BJ (cell line): ENCODE results near the gene LPGAT1. TPM values are rescaled to one million over a fixed set of nuclear protein-coding genes. Genes with fewer than 3 reads are reported as not detected.

Source experiments
- CTCF ChIA-PET: fragments of 350-600 bp; formaldehyde crosslinking; extraction: SDS; loops from one replicate; lab custom pipeline; 2021; ENCODE audit warnings: antibody characterized with exemption, inconsistent platforms; lab: Yijun Ruan, JAX
- POLR2A ChIA-PET: fragments of 300-600 bp; sonication (Branson Sonifier 250); formaldehyde crosslinking; extraction: SDS; loops from one replicate; lab custom pipeline; 2021; ENCODE audit warnings: antibody characterized with exemption; lab: Charles Lee
- DNase-seq: peaks from one replicate; pipeline ENCODE4 v3.0.0-alpha.2; 2011; ENCODE audit warnings: low read depth
- H3K27me3 ChIP-seq: 2 replicates; pipeline ENCODE4 v1.6.0; 2011; ENCODE audit warnings: low read length; ENCODE audit not compliant: control insufficient read depth, insufficient read depth
- H3K36me3 ChIP-seq: 2 replicates; pipeline ENCODE4 v1.5.1; 2011; ENCODE audit warnings: low read length; ENCODE audit not compliant: control insufficient read depth, insufficient read depth
- H3K4me3 ChIP-seq: 2 replicates; pipeline ENCODE4 v1.5.1; 2011; ENCODE audit warnings: low read depth, mild to moderate bottlenecking, control low read depth, low read length
- polyA plus RNA-seq: library from polyadenylated mRNA; depleted of rRNA; stranded (reverse); fragments of >200 nt; gene quantifications from 2 replicates; pipeline ENCODE4 v1.2.3, GENCODE V29; 2011
- TF ChIP-seq, protein P1 (sequence below): IDR thresholded peaks from 2 replicates; pipeline ENCODE4 v1.5.1; 2011; ENCODE audit warnings: low read depth, mild to moderate bottlenecking, control low read depth, inconsistent platforms, low read length, moderate library complexity; ENCODE audit not compliant: insufficient read depth

Gene LPGAT1
- polyA plus RNA-seq, 1 experiment: 7.7 TPM

DNA sequence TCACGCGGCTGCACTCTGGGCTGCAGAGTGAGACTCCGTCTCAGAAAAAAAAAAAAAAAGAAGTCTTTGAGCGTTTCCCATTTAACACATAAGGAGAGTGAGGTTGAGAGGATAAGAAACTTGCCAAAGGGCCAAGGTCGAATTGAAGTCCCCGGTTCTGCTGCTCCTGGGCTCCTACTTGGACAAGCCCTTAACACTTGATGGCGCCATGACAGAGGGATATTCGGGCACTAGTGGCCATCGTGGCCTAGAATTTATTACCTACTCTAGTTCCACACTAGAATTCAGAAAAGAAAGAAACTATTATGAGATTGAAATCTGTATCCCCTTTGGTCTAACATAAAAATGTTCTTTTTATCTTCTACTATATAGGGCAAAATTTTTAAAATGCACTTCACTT is 89.4 kb downstream of the LPGAT1 start:
- Histone ChIP-seq H3K27me3 (no peaks in the 10 kb centered on the region), H3K36me3 (no peaks in the 10 kb centered on the region), H3K4me3 (no peak overlapping the region)
- no peak for DNase-seq
- TF ChIP-seq, protein P1, sequence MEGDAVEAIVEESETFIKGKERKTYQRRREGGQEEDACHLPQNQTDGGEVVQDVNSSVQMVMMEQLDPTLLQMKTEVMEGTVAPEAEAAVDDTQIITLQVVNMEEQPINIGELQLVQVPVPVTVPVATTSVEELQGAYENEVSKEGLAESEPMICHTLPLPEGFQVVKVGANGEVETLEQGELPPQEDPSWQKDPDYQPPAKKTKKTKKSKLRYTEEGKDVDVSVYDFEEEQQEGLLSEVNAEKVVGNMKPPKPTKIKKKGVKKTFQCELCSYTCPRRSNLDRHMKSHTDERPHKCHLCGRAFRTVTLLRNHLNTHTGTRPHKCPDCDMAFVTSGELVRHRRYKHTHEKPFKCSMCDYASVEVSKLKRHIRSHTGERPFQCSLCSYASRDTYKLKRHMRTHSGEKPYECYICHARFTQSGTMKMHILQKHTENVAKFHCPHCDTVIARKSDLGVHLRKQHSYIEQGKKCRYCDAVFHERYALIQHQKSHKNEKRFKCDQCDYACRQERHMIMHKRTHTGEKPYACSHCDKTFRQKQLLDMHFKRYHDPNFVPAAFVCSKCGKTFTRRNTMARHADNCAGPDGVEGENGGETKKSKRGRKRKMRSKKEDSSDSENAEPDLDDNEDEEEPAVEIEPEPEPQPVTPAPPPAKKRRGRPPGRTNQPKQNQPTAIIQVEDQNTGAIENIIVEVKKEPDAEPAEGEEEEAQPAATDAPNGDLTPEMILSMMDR: no peak
- POLR2A ChIA-PET: no interaction called here
- CTCF ChIA-PET: interaction anchor here (1.2 kb wide), 1 partner anchor 11 kb away, joined by 3 read pairs; no protein-coding TSS in a partner anchor

DNA sequence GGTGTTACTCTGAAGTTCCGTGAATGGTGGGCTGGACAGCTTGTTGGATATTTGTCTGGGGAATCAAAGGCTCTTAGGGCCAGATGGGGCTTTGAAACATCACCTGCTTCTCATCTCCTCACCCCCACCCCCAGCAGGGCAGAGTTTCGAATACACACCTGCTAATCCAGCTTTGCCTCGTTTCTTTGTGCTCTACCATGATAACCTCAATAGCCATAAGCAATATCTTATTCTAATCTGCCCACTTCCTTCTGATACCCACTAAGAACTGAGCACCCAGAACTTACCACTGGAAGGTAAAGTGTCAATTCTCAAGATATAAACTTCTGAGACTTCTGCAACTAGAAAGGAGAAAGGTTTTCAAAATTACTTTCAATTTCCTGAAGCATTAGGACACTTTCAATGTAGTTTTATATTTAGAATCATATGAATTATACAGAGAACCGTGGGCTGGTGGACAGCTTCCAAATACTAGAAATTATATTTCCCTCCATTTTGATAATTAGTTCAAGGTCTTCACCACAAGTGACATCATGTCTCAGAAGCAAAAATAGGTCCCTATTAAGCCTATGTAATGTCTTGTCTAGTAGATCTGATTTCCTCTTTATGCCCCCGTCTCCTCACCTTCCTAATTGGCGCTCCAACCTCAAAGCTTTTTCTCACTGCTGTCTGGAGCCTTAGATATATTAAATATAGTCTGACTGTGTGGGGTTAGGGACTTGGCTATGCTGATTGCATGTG is 90.7 kb downstream of the LPGAT1 start:
- POLR2A ChIA-PET: no interaction called here
- Histone ChIP-seq H3K27me3 (no peaks in the 10 kb centered on the region), H3K36me3 (no peaks in the 10 kb centered on the region), H3K4me3 (no peak overlapping the region)
- DNase-seq: no peak
- TF ChIP-seq, protein P1: no peak
- CTCF ChIA-PET: interaction anchor here (1.1 to 2.4 kb wide), 2 partner anchors 42 to 322 kb away, joined by 4 to 8 read pairs; no protein-coding TSS in a partner anchor

- ChIA-PET CTCF (interaction anchor here (1.1 to 2.4 kb wide), 2 partner anchors 40 to 324 kb away, joined by 4 to 8 read pairs; no protein-coding TSS in a partner anchor), POLR2A (no interaction called here)
- TF ChIP-seq, protein P1: no peak
- no peaks in the 10 kb centered on the region for H3K36me3 ChIP-seq
- H3K4me3 ChIP-seq: no peak overlapping the region
- no peak for DNase-seq
- no peaks in the 10 kb centered on the region for H3K27me3 ChIP-seq
These were observed 91.8 kb downstream of the LPGAT1 start for GRCh38 chr1:211738691-211739301.

DNA sequence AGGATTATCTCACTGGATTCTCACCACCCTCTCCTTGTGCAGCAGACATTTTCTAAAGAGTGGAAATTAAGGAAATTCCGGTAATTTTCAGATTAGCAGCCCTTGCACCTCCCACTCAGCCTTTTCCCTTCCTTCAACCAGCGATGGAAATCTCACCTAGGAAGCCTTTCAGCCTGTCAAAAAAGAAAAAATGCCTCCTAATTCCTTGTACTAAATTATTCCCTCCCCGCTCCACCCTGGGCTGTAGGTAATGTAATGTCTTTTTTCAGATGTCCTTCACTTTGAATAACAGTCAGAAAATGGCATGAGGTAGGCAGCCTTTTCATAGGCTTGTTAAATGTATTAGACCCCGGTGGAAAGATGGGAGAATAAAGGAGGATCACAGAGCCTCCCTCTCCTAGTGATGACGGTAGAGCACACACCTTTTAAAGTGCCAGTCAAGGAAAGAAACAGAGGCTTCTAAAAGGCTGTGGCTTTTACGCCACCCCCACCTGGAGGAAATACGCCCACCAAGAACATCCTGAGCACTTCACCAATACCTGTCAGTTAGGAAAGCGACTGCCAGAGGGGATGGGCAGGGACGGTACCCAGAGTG is 92.4 kb downstream of the LPGAT1 start:
- Histone ChIP-seq H3K4me3 (no peak overlapping the region), H3K36me3 (no peaks in the 10 kb centered on the region), H3K27me3 (no peaks in the 10 kb centered on the region)
- no peak for DNase-seq
- ChIA-PET CTCF (interaction anchor here (2.4 kb wide), 1 partner anchor 40 kb away, joined by 8 read pairs; no protein-coding TSS in a partner anchor), POLR2A (no interaction called here)
- TF ChIP-seq, protein P1: no peak
